GM21381 (cell line): ENCODE data around the gene GPR35.

ENCODE experiments used
- ATAC-seq: cut with Tn5 transposase; IDR thresholded peaks from one replicate; pipeline ENCODE4 v1.9.1; 2021; ENCODE audit warnings: mild to moderate bottlenecking, moderate library complexity; ENCODE audit not compliant: unreplicated experiment

GPR35 gene

GRCh38 chr2:240622531-240623235 is 2.6 kb upstream of the GPR35 start:
- ATAC-seq, result no peak

- no peak for ATAC-seq
Observed at GRCh38 chr2:240623531-240624010, 1.7 kb upstream of the GPR35 start.

GRCh38 chr2:240624011-240624949 is 1.0 kb upstream of the GPR35 start:
- ATAC-seq, result no peak

GRCh38 chr2:240626531-240627300 is 1.4 kb downstream of the GPR35 start:
- no peak for ATAC-seq

- no peak for ATAC-seq
Observed at GRCh38 chr2:240627736-240628506, 2.6 kb downstream of the GPR35 start.

GRCh38 chr2:240628507-240628807 is 3.2 kb downstream of the GPR35 start:
- ATAC-seq, result no peak

GRCh38 chr2:240628808-240629618 is 3.7 kb downstream of the GPR35 start:
- ATAC-seq, result no peak

- no peak for ATAC-seq
Observed at GRCh38 chr2:240629619-240629967, 4.3 kb downstream of the GPR35 start.

- no peak for ATAC-seq
Observed at GRCh38 chr2:240629968-240630770, 4.9 kb downstream of the GPR35 start.

GRCh38 chr2:240630771-240631547 is 5.7 kb downstream of the GPR35 start:
- ATAC-seq, result no peak

- ATAC-seq, result no peak
Observed at GRCh38 chr2:240631548-240632305, 6.4 kb downstream of the GPR35 start.

- ATAC-seq, result no peak
Observed at GRCh38 chr2:240632306-240632721, 7.0 kb downstream of the GPR35 start.

GRCh38 chr2:240635121-240635997 is 10.1 kb downstream of the GPR35 start:
- no peak for ATAC-seq

- ATAC-seq, result no peak
Observed at GRCh38 chr2:240635998-240636547, 10.8 kb downstream of the GPR35 start.

GRCh38 chr2:240636563-240637115 is 11.4 kb downstream of the GPR35 start:
- ATAC-seq, result no peak
